ENCODE measurements around the gene NSF.

NSF gene

DNA sequence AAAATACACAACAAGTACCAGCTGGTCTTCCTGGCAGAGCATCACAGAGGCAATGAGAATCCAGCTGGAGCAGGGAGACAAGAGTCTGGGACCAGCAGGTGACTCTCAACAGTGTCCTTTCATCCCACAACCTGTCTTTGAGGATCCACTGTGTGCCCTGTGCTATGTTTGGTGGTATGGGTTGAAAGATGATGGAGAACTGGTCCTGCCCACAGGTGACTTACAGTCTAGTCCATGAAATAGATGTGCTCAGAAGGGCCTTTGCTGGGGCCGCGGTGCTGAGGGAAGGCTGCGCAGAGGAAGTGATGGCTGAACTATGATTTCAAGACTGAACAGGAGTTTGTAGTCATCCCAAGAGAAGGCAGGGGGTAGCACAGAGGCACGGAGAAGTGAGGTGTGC lies 210.1 kb downstream of the NSF start:
- no peak for DNase-seq (ENCODE audit: low read depth)

DNA sequence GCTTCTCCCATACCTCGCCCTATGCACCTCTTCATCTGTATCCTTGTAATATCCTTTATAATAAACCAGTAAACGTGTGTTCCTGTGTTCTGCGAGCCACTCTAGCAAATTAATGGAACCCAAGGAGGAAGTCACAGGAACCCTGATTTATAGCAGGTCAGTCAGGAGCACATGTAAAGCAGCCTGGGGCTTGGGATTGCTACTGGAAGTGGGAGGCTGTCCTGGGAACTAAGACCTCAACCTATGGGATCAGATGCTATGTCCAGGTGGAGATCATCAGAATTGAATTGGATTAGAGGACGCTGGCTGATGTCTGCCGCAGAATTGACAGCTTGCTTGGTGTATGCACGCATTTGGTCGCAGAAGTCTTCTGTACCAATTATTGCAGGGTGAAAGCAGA lies 212.3 kb downstream of the NSF start:
- no peak for DNase-seq (ENCODE audit: low read depth)

DNA sequence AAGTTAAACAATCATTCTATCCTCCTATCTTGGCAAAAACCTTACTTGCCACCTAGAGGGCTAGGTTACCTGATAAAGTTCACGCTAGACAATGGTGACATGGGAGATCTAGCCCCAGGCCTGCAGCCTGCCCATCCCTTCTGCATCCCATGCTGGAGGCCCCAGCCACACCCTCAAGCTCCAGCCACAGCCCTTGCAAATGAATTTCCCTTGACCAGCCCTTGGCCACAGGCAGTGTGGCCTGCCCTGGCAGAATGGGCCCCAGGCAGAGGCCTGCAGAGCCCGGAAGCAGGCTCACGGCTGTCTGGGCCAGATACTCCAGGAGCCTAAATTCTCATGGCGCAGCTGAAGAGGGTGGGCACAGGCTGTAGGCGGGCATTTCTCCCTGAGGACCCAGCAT lies 213.1 kb downstream of the NSF start:
- no peak for DNase-seq (ENCODE audit: low read depth)

DNA sequence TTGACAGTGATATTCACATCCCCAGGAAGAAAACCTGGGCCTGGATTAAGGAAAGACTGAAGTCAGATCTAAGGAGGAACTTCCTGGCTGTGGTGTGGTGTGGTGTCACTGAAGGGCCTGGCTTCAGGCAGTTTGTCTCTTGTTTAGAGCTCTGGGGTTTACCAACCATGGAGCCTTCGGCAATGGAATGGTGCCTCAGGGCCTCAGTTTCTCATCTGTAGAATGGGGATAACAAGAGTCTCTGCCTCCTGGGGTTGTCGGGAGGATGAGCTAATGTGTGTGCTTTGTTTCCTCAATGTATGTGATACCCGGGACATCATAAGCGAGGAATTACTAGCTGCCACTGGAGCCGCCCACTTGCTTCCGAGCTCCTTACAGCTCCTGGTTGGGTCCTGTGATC lies 215.3 kb downstream of the NSF start:
- no peak for DNase-seq (ENCODE audit: low read depth)

Measured in GM04503 (cell line).